ENCODE data around the gene KLHDC8A.

KLHDC8A gene

DNA sequence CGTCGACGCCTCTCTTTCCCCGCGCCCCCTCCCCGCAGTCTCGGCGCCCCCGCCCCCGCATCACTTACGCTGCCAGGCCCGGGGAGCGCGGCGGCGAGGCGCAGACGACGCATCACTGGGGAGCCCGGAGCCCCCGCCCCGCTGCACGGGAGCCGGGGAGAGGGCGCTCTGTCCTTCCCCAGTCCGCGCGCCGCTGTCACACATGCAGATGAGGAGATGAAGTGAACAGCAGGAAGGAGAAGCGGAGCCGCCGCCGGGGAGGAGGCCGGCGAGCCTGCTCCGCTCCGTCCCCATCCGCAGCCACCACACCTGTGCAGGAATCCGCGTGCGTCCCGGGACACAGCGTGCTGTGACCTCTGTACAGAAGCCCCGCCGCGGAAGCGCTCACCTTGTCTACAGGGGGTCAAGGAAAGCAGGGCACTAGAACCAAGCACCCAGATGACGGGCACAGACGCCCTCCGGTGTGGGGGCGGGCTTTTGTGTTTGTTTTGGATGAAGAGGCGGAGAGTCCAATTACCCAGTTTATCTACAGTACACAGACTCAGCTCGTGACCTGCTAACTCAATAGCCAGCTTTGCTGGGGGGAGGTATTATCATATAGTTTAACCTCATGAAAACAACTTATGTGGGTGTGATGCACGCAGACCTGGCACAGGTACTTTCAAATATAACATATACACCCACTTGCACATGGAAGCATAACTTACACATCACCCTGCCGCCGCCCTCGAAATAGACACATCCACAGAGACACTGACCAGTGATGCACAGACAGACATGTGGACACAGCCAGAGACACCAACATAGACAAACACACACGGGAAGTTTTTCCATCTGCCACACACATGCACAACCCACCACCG lies 12.4 kb downstream of the KLHDC8A start:
- DNase-seq (ENCODE audit: low spot score): peak; percentile 86

DNA sequence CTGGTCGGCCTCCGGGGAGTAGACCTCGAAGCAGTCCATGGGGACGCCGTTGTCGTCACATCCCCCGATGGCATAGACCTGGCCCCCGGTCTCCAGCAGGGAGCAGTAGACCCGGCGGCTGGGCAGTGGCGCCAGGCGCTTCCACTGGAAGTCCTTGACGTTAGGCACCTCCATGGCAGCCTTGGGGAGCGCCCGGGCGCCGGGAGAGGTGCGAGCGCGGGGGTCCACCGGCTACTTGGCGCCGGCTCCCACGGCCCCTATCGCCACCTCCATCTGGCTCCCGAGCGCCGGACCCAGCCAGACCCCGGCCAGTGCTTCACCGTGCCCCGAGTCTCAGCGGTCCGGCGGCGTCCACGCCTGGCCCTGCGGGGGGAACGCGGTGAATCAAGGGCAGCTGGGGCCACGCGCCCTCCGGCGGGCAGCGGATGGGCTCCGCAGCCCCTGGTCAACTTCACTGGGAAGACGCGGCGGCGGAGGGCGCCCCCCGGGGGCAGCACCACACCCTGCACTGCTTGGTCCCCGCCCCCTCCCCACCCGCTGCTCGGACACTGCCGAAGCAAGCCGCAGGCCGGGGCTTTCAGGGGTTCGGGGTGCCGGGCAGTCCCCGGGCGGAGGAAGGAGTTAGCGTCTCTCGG lies 13.2 kb downstream of the KLHDC8A start:
- peak; percentile 61 for DNase-seq (ENCODE audit: low spot score)

DNA sequence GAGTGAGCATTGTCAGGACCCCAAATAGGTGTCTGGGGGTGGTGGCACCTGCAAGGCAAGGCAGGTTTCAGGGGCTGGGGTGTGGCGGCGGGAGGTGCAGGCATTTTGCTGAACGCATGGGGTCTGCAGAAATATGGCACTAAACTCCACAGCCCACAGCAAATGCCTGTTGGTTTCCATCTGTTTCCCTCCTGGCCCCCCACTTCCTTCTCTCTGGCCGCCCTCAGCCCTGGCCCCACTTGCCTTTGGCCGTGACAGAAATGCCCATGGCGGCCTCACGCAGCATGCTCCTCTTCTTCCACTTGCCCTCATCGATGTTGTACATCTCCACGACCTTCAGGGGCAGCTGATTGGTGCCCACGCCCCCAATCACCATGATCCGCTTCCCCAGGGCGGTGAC lies 13.7 kb downstream of the KLHDC8A start:
- no peak for DNase-seq (ENCODE audit: low spot score)

GRCh38 chr1:205340676-205341075 lies 16.0 kb downstream of the KLHDC8A start:
- DNase-seq (ENCODE audit: low spot score): peak; percentile 66

DNA sequence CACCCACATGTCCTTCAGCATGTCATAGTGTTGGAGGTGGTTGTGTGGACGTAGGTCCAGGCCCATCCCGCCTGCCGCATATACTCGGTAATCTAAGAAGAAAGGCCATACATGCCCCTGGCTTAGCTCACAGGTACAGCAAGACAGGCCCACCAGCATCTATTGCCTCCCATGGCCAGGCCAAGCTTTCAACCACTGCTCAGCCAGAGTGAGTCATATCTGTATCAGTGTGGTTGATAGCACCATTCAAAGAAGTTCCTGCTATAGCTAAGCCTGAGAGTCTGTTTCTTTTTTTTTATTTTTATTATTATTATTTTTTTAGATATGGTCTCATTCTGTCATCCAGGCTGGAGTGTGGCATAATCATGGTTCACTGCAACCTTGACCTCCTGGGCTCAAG lies 17.0 kb downstream of the KLHDC8A start:
- no peak for DNase-seq (ENCODE audit: low spot score)

DNA sequence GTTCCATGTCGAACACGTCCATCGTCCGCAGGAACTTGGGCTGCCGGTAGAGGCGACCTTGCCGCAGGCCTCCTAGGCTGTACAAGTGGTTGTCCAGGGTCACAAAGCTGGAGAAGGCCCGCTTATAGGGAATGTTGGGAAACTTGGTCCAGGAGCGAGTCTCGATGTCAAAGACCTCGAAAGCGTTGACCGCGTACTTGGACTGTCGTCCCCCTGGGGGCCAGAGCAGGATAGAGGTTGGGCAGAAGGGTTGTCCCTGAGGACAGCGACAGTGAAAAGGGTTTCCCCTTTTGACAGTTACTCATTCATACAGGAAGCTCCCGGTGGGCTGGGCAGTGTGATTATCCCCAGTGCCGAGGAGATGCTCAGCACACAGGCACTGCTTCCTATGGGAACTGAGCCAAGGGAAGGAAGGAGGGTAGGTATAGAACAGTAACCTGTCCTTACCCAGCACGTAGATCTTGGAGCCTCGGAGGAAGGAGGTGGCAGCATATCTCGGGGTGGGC lies 17.5 kb downstream of the KLHDC8A start:
- no peak for DNase-seq (ENCODE audit: low spot score)

DNA sequence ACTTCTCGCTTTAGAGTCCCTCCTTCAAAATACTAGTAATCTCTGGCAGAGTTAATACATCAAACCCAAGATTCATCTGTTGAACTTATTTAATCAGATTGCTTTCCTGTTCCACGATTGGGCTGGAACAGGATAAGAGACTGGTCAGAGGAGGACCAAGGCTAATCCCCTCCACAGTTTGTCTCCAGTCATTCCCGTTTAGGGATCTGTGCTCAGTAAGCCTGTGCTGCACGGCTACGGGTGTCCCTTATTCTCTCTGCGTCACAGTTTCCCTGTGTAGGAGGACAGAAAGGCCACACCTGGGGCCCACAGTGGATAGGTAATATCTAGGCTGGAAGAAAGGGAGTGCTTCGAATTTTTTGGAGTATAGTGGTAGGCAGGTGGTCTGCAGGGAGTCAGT lies 18.7 kb downstream of the KLHDC8A start:
- DNase-seq (ENCODE audit: low spot score): no peak

DNA sequence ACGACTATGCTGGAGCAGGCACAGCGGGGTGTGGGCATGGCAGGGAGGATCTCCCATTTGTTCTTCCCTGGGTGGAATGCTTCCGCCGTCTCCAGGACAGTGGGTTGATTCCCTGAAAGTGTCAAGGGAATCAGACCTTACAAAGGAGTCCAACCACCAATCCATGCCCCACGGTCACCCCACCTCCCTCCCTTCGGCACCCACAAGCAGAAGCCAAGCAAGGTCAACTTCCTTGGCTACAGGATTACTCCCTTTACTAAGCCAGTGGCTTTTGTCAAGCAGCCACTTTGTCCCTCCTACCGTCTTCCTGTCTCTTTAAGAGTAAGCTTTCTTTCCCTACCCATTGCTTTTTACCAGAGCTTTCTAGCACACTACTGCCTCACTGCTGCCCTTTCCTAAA lies 19.2 kb downstream of the KLHDC8A start:
- DNase-seq (ENCODE audit: low spot score): no peak

DNA sequence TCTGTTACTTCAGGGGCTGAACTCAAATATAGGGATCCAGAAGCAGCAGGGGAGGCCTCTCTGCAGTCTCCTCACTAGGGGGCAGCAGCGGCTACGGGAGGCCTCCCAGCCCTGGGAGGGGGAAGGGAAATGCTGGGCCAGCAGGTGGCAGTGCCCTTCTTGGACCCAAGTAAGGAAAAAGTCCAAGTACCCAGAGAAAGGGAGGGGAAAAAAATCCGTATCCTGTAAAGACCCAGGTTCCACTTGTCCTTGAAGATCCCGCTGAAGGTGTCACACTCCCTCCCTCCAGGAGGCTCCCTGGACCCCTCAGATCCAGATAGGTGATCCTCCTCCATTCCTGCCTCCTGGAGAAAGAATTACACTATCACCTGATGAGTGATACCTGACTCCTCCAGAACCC lies 21.0 kb downstream of the KLHDC8A start:
- peak; percentile 90 for DNase-seq (ENCODE audit: low spot score)

DNA sequence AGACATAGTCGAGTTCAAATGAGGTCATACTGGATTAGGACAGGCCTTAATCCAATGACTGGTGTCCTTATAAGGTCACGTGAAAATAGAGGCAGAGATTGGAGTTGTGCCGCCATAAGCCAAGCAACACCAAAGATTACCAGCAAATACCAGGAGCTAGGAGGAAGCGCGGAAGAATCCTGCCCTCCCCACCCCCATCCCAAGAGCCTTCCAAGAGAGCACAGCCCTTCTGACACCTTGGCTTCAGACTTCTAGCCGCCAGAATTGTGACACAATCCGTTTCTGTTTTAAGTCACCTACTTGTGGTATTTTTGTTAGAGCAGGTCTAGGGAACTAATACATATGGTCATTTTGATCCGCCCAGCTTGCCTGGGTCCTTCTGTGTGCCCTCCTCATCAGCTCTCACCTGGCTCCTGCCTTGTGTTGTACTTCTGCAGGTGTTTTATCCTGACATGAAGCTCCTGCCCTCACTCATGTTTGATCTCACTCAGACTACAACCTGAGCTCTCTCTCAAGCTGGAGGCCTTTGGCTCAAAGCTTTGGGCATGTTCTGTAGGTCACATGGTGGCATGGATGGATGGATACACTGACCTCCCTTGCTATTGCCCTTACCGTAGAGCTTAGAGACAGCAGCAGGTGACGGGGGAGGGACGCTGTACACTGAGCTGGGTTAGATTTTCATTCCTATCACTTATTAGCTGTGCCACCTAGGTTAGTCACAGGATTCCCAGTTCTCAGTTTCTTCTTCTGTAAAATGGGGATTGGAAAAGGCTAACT lies 24.5 kb downstream of the KLHDC8A start:
- no peak for DNase-seq (ENCODE audit: low spot score)

DNA sequence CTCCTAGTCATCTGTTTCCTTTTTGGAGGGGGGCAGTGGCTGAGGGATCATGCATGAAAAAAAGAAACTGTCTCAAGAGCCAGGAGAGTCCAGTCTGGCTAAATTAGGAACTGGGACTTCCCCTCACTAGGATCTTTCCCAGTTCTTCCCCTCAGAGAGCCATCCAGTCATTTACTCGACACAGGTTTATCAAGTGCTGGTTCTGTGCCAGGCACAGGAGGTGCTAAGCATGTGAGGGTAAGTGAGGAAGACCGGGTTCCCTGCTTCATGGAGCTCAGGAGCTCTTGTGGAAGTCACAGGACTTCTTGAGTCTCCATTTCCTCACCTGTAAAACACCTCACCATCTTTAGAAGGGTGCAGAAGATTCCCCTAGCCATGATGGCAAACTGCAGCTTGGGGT lies 26.6 kb downstream of the KLHDC8A start:
- DNase-seq (ENCODE audit: low spot score): no peak

- DNase-seq (ENCODE audit: low spot score): no peak
Observed at GRCh38 chr1:205329719-205330118, 27.0 kb downstream of the KLHDC8A start.

- DNase-seq (ENCODE audit: low spot score): no peak
Observed at GRCh38 chr1:205328476-205328875, 28.2 kb downstream of the KLHDC8A start.

DNA sequence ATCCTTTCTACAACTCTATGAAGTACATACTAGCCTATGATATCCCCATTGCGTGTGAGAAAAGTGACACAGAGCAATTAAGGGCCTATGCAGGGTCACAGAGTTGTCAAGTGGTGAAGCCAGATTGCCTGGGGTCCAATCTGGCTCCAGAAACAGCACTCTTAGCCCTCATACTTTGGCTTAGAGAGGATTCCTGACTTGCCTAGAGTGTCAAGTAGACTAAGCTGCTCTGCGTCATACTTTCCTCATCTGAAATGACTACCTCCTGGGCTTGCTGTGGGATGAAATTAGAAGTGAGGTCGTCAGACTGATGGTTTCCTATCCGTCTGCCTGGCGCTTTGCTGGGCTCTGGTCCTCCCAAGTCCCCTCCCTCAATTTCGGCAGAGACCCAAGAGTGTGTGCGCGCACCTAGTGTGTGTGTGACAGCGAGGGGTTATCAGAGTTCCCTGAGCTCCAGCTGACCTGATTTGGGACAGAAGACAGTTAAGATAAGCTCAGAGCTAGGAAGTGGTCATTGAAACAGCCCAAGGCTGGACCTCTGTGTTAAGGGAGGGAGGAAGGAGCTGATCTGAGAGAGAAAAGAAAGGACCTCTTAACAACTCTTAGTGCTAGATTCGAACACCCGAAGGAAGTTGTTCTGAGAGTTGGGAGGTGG lies 29.8 kb downstream of the KLHDC8A start:
- DNase-seq (ENCODE audit: low spot score): no peak

DNA sequence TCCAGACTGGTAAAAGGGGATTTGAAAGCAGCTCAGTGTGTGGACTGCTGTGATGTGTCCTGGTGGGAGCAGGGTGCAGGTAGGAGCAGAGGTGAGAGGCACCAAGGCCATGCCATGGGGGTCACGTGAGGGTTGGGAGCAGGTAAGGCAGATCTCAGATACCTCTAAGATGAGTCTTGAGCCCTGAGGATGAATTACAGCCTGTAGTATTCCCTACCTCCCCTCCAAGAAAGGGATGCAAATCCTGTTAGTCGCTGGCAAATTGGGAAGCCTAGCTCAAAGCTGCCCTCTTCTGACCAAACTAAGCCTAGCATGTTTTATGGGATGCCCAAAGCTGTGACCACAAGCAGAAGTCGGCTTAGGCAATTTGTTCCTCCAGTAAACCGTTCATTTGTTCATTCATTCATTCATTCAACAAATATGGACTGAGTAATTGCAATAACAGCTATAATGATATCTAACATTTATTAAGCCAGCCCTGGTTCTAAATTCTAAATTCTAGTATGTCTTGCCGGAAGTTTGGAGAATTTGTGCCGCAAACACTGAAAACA lies 31.3 kb downstream of the KLHDC8A start:
- peak; percentile 63 for DNase-seq (ENCODE audit: low spot score)

GRCh38 chr1:205324781-205325180 lies 31.9 kb downstream of the KLHDC8A start:
- DNase-seq (ENCODE audit: low spot score): no peak

- DNase-seq (ENCODE audit: low spot score): no peak
Observed at GRCh38 chr1:205323794-205324193, 32.9 kb downstream of the KLHDC8A start.

- no peak for DNase-seq (ENCODE audit: low spot score)
Observed at GRCh38 chr1:205321959-205322283, 34.8 kb downstream of the KLHDC8A start.

- DNase-seq (ENCODE audit: low spot score): peak; percentile 58
Observed at GRCh38 chr1:205321162-205321958, 35.4 kb downstream of the KLHDC8A start, which contains the start of gene NUAK2. Gene NUAK2, minus strand, starts transcription at chr1:205321745. Its CDS starts 117 bp downstream, at chr1:205321628.

GRCh38 chr1:205319081-205320018 lies 37.4 kb downstream of the KLHDC8A start:
- no peak for DNase-seq (ENCODE audit: low spot score)

Measured in hematopoietic multipotent progenitor cell treated with erythropoietin and hydrocortisone succinate and interleukin-3 and kit ligand, for 15 days (in vitro differentiated cells).